ENCODE results near the gene DLL4.

Gene DLL4

GRCh38 chr15:40926659-40927494, 2.3 kb upstream of the DLL4 start:
- DNase-seq (ENCODE audit: low spot score), result peak; percentile 28

GRCh38 chr15:40927495-40927872, 1.7 kb upstream of the DLL4 start:
- DNase-seq (ENCODE audit: low spot score), result no peak

GRCh38 chr15:40927873-40928806, 1.0 kb upstream of the DLL4 start:
- no peak for DNase-seq (ENCODE audit: low spot score)

GRCh38 chr15:40929660-40930429, 705 bp downstream of the DLL4 start:
- peak; percentile 80 for DNase-seq (ENCODE audit: low spot score)

GRCh38 chr15:40930430-40931299, 1.5 kb downstream of the DLL4 start:
- peak; percentile 58 for DNase-seq (ENCODE audit: low spot score)

GRCh38 chr15:40931300-40932142, 2.4 kb downstream of the DLL4 start:
- DNase-seq (ENCODE audit: low spot score), result no peak

- no peak for DNase-seq (ENCODE audit: low spot score)
Observed at GRCh38 chr15:40932156-40932555, 3.0 kb downstream of the DLL4 start.

GRCh38 chr15:40932649-40933516, 3.7 kb downstream of the DLL4 start:
- DNase-seq (ENCODE audit: low spot score), result no peak

- DNase-seq (ENCODE audit: low spot score), result no peak
Observed at GRCh38 chr15:40933517-40933902, 4.4 kb downstream of the DLL4 start.

GRCh38 chr15:40934457-40934856, 5.3 kb downstream of the DLL4 start:
- DNase-seq (ENCODE audit: low spot score), result no peak

- no peak for DNase-seq (ENCODE audit: low spot score)
Observed at GRCh38 chr15:40936234-40936708, 7.1 kb downstream of the DLL4 start.

- no peak for DNase-seq (ENCODE audit: low spot score)
Observed at GRCh38 chr15:40936709-40937666, 7.8 kb downstream of the DLL4 start.

- DNase-seq (ENCODE audit: low spot score), result peak; percentile 75
Observed at GRCh38 chr15:40937762-40938535, 8.8 kb downstream of the DLL4 start.

GRCh38 chr15:40938536-40938870, 9.4 kb downstream of the DLL4 start:
- DNase-seq (ENCODE audit: low spot score), result no peak

- no peak for DNase-seq (ENCODE audit: low spot score)
Observed at GRCh38 chr15:40940296-40940801, 11.2 kb downstream of the DLL4 start.

- no peak for DNase-seq (ENCODE audit: low spot score)
Observed at GRCh38 chr15:40941068-40941527, 12.0 kb downstream of the DLL4 start.
